GM12891 (cell line): ENCODE measurements around the gene CAMKMT.

Experiments
- PAX5 ChIP-seq: IDR thresholded peaks from 2 replicates; pipeline ENCODE4 v1.6.1; 2011; ENCODE audit warnings: low read length, moderate library complexity, mild to moderate bottlenecking; ENCODE audit not compliant: insufficient read depth, severe bottlenecking
- POLR2A ChIP-seq: IDR thresholded peaks from 2 replicates; pipeline ENCODE4 v1.6.1; 2011; ENCODE audit warnings: low read depth, low read length, control low read depth
- POLR2AphosphoS5 ChIP-seq: IDR thresholded peaks from 2 replicates; pipeline ENCODE4 v1.6.1; 2011; ENCODE audit warnings: low read depth, low read length, control low read depth
- SPI1 ChIP-seq: IDR thresholded peaks from 2 replicates; pipeline ENCODE4 v1.6.1; 2011; ENCODE audit warnings: low read depth, low read length, control low read depth
- TAF1 ChIP-seq: IDR thresholded peaks from 2 replicates; pipeline ENCODE4 v1.6.1; 2011; ENCODE audit warnings: low read depth, low read length, control low read depth

DNA sequence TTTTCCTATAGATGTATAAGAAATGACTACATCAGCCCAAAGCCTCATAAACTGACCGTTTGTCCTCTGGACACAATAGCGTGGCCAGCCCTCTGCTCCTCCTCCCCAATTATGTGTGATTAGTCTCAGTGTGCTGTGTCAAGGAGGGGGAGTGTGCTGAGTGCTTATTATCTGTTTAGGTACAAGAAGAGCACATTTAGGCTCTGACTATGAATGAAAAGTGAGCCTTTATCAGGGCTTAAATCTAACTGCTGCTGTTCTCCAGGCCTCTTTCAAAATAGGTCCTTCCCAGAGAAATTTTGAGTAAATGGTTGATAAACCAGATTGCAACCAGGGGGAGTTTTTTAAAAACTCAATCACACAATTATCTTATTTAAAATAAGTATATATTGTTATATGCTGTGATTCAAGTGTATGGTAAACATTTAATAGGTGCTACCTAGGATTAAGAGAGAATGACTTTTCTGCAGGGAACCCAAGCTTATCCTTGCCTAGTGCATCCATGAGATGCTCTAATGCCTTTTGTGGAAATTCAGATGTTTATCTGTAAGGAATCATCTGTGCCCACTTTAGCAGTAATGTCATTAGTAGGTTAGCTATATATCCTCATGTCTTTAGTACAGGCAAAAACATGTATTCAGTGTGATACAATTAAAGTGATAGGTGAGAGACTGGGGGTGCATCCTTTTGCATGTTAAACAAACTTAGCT lies 411.1 kb downstream of the CAMKMT start:
- no peak for TF ChIP-seq POLR2AphosphoS5
- TF ChIP-seq TAF1: no peak
- no peak for TF ChIP-seq POLR2A
- no peak for TF ChIP-seq PAX5
- no peak for TF ChIP-seq SPI1
